GM21360 (cell line): Measurements from ENCODE around the gene IFITM10.

Source experiments
- ATAC-seq: cut with Tn5 transposase; IDR thresholded peaks from one replicate; pipeline ENCODE4 v1.9.1; 2021; ENCODE audit warnings: mild to moderate bottlenecking, moderate library complexity; ENCODE audit not compliant: unreplicated experiment

IFITM10 gene

GRCh38 chr11:1742371-1742770 lies 8.0 kb downstream of the IFITM10 start:
- ATAC-seq, result no peak

- no peak for ATAC-seq
These were observed 8.7 kb downstream of the IFITM10 start for GRCh38 chr11:1741741-1742140.

GRCh38 chr11:1740786-1741530 lies 9.4 kb downstream of the IFITM10 start:
- ATAC-seq, result no peak

GRCh38 chr11:1739576-1739975 lies 10.8 kb downstream of the IFITM10 start:
- no peak for ATAC-seq

- ATAC-seq, result no peak
These were observed 12.0 kb downstream of the IFITM10 start for GRCh38 chr11:1738380-1738779.

GRCh38 chr11:1737080-1737757 lies 13.2 kb downstream of the IFITM10 start:
- ATAC-seq, result no peak

- no peak for ATAC-seq
These were observed 13.9 kb downstream of the IFITM10 start for GRCh38 chr11:1736447-1736992.

GRCh38 chr11:1735271-1735670 lies 15.1 kb downstream of the IFITM10 start:
- no peak for ATAC-seq

GRCh38 chr11:1734641-1735081 lies 15.7 kb downstream of the IFITM10 start:
- ATAC-seq, result no peak

- ATAC-seq, result no peak
These were observed 16.4 kb downstream of the IFITM10 start for GRCh38 chr11:1733716-1734640.

GRCh38 chr11:1733009-1733715 lies 17.2 kb downstream of the IFITM10 start:
- ATAC-seq, result no peak

- no peak for ATAC-seq
These were observed 17.9 kb downstream of the IFITM10 start for GRCh38 chr11:1732418-1733008.

- no peak for ATAC-seq
These were observed 18.8 kb downstream of the IFITM10 start for GRCh38 chr11:1731451-1732059.

- no peak for ATAC-seq
These were observed 20.3 kb downstream of the IFITM10 start for GRCh38 chr11:1730059-1730629.

- no peak for ATAC-seq
These were observed 20.7 kb downstream of the IFITM10 start for GRCh38 chr11:1729692-1730011.

GRCh38 chr11:1728931-1729691 lies 21.3 kb downstream of the IFITM10 start:
- no peak for ATAC-seq

GRCh38 chr11:1728301-1728700 lies 22.1 kb downstream of the IFITM10 start:
- no peak for ATAC-seq

- ATAC-seq, result no peak
These were observed 22.5 kb downstream of the IFITM10 start for GRCh38 chr11:1727861-1728260.
